Stimulated activated memory B cell treated with anti-CD40 and anti-IgM and Interleukin-4, amounts not matched to agents 10 μg/mL and 1 μg/mL and 100 μg/mL, for 72 hours (primary cell): ENCODE data around the gene KRTAP4-3.
"Not testable (repeated sequence)": the region's sequence is repeated elsewhere in the genome, so short reads cannot be mapped to it uniquely, and the experiment has no call there.

Source experiments
- ATAC-seq: fragments of 150-1000 bp; cut with Tn5 transposase; 2 replicates; pipeline ENCODE4 v1.10.0; 2021
- H3K27ac Mint-ChIP-seq: one replicate; pipeline ENCODE4 v1.8.0; 2022; ENCODE audit warnings: mild to moderate bottlenecking, mixed read lengths
- H3K27me3 Mint-ChIP-seq: one replicate; pipeline ENCODE4 v1.8.0; 2022; ENCODE audit warnings: mixed read lengths
- H3K36me3 Mint-ChIP-seq: one replicate; pipeline ENCODE4 v1.8.0; 2022; ENCODE audit warnings: mixed read lengths
- H3K4me1 Mint-ChIP-seq: one replicate; pipeline ENCODE4 v1.8.0; 2022; ENCODE audit warnings: mixed read lengths
- H3K4me3 Mint-ChIP-seq: one replicate; pipeline ENCODE4 v1.8.0; 2022; ENCODE audit warnings: mild to moderate bottlenecking, moderate library complexity, mixed read lengths
- H3K9me3 Mint-ChIP-seq: one replicate; pipeline ENCODE4 v1.8.0; 2022; ENCODE audit warnings: mixed read lengths

Gene KRTAP4-3

GRCh38 chr17:41168121-41168520 lies at the start of gene KRTAP4-3:
Gene KRTAP4-3, minus strand, starts transcription at chr17:41168221. Its CDS starts 49 bp downstream, at chr17:41168172.
- ATAC-seq = no peak
- H3K4me1 Mint-ChIP-seq = peaks cover under 1% of the 10 kb centered on the region
- no peak within 1 kb of the TSS for H3K27ac Mint-ChIP-seq
- H3K9me3 Mint-ChIP-seq = no peaks in the 10 kb centered on the region
- H3K36me3 Mint-ChIP-seq = no peaks in the 10 kb centered on the region
- H3K4me3 Mint-ChIP-seq = no peak within 1 kb of the TSS
- H3K27me3 Mint-ChIP-seq = peaks cover 6% of the 10 kb centered on the region

- no peak overlapping the region for H3K27ac Mint-ChIP-seq
- peaks cover 88% of the 10 kb centered on the region for H3K27me3 Mint-ChIP-seq
Measured at GRCh38 chr17:41215681-41216080, 47.7 kb upstream of the KRTAP4-3 start.

GRCh38 chr17:41212524-41213169 lies 44.6 kb upstream of the KRTAP4-3 start:
- Mint-ChIP-seq H3K4me3 (no peak overlapping the region), H3K9me3 (no peaks in the 10 kb centered on the region), H3K4me1 (peaks cover 12% of the 10 kb centered on the region), H3K27ac (no peak overlapping the region), H3K27me3 (peaks cover 89% of the 10 kb centered on the region), H3K36me3 (no peaks in the 10 kb centered on the region)
- ATAC-seq = peak; percentile 45

More at GRCh38 chr17:41215681-41216080, 47.7 kb upstream of the KRTAP4-3 start:
- H3K4me1 Mint-ChIP-seq = peaks cover 12% of the 10 kb centered on the region
- no peak overlapping the region for H3K4me3 Mint-ChIP-seq
- H3K36me3 Mint-ChIP-seq = peaks cover 5% of the 10 kb centered on the region
- ATAC-seq = no peak
- H3K9me3 Mint-ChIP-seq = peaks cover 9% of the 10 kb centered on the region

- no peak overlapping the region for H3K4me3 Mint-ChIP-seq
- H3K9me3 Mint-ChIP-seq = no peaks in the 10 kb centered on the region
- no peak overlapping the region for H3K27ac Mint-ChIP-seq
- H3K4me1 Mint-ChIP-seq = peaks cover 12% of the 10 kb centered on the region
- peaks cover 84% of the 10 kb centered on the region for H3K27me3 Mint-ChIP-seq
- no peaks in the 10 kb centered on the region for H3K36me3 Mint-ChIP-seq
- ATAC-seq = no peak
Measured at GRCh38 chr17:41211845-41212466, 43.9 kb upstream of the KRTAP4-3 start.

DNA sequence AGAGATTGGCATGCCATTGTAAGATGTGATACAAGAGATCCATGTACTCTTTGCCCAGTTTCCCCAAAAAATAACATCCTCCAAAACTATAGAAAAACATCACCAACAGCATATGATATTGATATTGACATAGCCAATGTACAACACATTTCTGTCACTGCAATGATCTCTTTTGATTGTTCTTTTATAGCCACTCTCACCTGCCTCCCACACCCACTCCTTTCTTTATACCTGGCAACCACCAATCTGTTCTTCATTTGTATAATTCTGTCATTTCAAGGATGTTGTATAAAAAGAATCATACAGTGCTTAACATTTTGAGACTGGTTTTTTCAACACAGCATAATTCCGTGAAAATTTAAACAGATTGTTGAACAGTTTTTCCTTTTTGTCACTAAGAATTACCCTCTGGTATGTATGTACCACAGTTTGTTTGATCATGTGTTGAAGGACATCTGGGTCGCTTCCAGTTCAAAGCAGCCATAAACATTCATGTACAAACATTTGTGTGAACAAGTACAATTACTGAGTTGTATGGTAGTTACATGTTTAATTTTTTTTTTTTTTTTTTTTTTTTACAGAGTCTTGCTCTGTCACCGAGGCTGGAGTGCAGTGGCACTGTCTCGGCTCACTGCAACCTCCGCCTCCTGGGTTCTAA lies 31.5 kb upstream of the KRTAP4-3 start:
- H3K9me3 Mint-ChIP-seq = peaks cover 4% of the 10 kb centered on the region
- no peak overlapping the region for H3K27ac Mint-ChIP-seq
- no peaks in the 10 kb centered on the region for H3K36me3 Mint-ChIP-seq
- no peak for ATAC-seq
- H3K4me1 Mint-ChIP-seq = no peaks in the 10 kb centered on the region
- no peak overlapping the region for H3K4me3 Mint-ChIP-seq
- H3K27me3 Mint-ChIP-seq = no peaks in the 10 kb centered on the region

DNA sequence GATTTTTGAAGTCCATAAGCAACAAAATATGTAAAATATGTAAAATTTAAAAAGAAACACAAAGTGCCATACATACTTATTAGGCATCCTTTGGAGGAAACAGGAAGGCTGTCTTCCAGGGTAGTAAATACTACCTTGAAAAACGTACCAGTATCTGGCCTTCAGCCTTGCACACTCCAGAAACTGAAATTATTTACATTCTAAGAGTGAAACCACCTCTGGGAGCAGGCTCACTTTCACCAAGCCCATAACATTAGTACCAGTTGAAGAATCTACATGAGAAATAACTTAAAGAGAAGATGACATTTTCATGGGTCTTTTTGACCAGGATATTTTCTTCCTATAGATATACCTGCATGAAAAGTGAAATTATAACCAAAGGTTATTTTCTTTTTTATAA lies 28.0 kb upstream of the KRTAP4-3 start:
- no peaks in the 10 kb centered on the region for H3K4me1 Mint-ChIP-seq
- H3K36me3 Mint-ChIP-seq = no peaks in the 10 kb centered on the region
- no peak for ATAC-seq
- peaks cover 15% of the 10 kb centered on the region for H3K27me3 Mint-ChIP-seq
- H3K4me3 Mint-ChIP-seq = no peak overlapping the region
- H3K9me3 Mint-ChIP-seq = peaks cover 8% of the 10 kb centered on the region
- H3K27ac Mint-ChIP-seq = no peak overlapping the region

- no peak overlapping the region for H3K4me3 Mint-ChIP-seq
- no peak for ATAC-seq
- H3K27ac Mint-ChIP-seq = peak overlapping the region; percentile 18
- H3K27me3 Mint-ChIP-seq = peaks cover 32% of the 10 kb centered on the region
- H3K36me3 Mint-ChIP-seq = no peaks in the 10 kb centered on the region
- H3K9me3 Mint-ChIP-seq = peaks cover 4% of the 10 kb centered on the region
- no peaks in the 10 kb centered on the region for H3K4me1 Mint-ChIP-seq
Measured at GRCh38 chr17:41190328-41190727, 22.3 kb upstream of the KRTAP4-3 start.

- Mint-ChIP-seq H3K27me3 (peaks cover 32% of the 10 kb centered on the region), H3K27ac (peak within 1 kb of the TSS; percentile 18)
- ATAC-seq, H3K4me1 Mint-ChIP-seq, H3K9me3 Mint-ChIP-seq, H3K4me3 Mint-ChIP-seq, H3K36me3 Mint-ChIP-seq: not testable (repeated sequence)
Measured at GRCh38 chr17:41189837-41190318, 21.9 kb upstream of the KRTAP4-3 start, which contains the start of gene KRTAP9-1. Gene KRTAP9-1, plus strand, starts transcription at chr17:41189887. Its CDS starts 0 bp downstream, at chr17:41189887.

GRCh38 chr17:41186872-41187271 lies 18.9 kb upstream of the KRTAP4-3 start:
- no peak for ATAC-seq
- H3K27ac Mint-ChIP-seq = no peak overlapping the region
- H3K4me1 Mint-ChIP-seq = no peaks in the 10 kb centered on the region
- H3K9me3 Mint-ChIP-seq = no peaks in the 10 kb centered on the region
- peaks cover 34% of the 10 kb centered on the region for H3K27me3 Mint-ChIP-seq
- H3K36me3 Mint-ChIP-seq = no peaks in the 10 kb centered on the region
- no peak overlapping the region for H3K4me3 Mint-ChIP-seq

DNA sequence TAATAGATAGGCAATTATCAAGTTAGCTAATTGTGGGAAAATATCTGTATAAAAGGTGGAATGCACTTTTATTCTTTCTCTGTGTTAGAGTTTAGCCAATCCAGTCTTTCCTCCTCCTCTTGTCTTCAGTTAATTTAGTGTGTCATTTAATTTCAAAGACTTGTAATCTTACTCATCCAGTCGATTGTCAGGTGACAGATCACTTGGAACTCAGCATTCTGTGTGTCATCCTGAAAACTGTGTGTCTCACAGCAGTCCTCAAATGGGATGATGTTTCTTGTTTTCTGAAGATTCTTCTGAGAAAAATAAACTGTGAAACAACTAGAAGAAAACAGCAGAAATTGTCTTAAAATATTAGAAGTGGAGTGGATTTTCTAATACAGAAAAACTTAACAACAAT lies 17.0 kb upstream of the KRTAP4-3 start:
- Mint-ChIP-seq H3K27me3 (peaks cover 15% of the 10 kb centered on the region), H3K4me1 (no peaks in the 10 kb centered on the region), H3K4me3 (no peak overlapping the region), H3K9me3 (no peaks in the 10 kb centered on the region), H3K27ac (no peak overlapping the region), H3K36me3 (no peaks in the 10 kb centered on the region)
- ATAC-seq = no peak

DNA sequence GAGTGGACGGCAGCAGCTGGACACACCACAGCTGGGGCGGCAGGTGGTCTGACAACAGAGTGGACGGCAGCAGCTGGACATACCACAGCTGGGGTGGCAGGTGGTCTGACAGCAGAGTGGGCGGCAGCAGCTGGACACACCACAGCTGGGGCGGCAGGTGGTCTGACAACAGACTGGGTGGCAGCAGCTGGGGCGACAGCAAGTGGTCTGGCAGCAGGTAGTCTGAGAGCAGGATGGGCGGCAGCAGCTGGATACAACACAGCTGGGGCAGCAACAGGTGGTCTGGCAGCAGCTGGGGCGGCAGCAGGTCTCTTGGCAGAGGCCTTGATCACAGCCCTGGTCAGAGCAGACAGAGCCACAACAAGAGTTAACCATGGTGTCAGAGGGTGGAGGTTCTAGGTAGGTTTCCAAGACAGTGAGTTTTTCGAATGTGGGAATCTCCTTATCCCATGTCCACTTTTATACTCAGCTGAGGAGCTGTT lies 16.5 kb upstream of the KRTAP4-3 start, which contains the start of gene KRTAP4-1:
TSS of gene KRTAP4-1 (minus strand) at position 432 of the 482 bp plus-strand sequence. CDS start at position 375, 57 bp downstream.
- no peak within 1 kb of the TSS for H3K4me3 Mint-ChIP-seq
- H3K27ac Mint-ChIP-seq = no peak within 1 kb of the TSS
- no peaks in the 10 kb centered on the region for H3K4me1 Mint-ChIP-seq
- H3K36me3 Mint-ChIP-seq = no peaks in the 10 kb centered on the region
- peaks cover 10% of the 10 kb centered on the region for H3K27me3 Mint-ChIP-seq
- no peak for ATAC-seq
- H3K9me3 Mint-ChIP-seq = no peaks in the 10 kb centered on the region

DNA sequence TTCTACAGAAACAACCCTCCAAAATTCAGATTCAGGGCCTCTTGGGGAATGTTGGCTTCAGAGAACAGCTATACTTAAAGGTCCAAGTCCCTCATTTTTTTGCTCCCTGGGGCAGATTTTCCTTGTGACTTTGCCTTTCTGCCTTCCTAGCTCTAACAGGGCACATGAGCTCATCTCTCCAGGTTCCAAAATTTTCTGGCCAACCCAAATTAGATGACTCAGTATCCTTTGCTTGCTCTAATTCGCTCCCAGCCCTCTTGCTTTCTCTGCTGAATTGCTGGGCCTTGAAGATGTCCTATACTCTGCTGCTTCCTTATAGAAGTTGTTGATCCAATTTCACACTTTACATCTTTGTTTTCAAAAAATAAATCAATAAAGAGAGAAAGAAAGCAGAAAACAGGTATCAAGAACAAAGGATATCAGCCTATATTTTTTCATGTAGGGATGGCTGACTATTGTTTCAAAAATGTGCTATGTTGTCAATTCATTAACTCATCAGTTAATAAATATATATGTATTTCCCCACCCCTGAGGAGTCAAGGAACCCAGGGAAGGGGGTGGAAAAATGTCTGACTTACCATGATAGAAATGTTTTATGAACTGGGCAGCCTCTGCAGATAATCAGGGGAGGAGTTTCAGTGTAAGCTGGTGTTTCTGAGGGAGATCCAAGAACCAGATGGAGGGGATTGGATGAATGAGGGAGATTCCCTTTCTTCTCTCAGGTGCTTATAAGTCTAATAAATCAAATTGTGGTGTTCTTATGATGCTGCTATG lies 11.0 kb upstream of the KRTAP4-3 start:
- ATAC-seq = no peak
- Mint-ChIP-seq H3K4me1 (peaks cover 35% of the 10 kb centered on the region), H3K27ac (no peak overlapping the region), H3K9me3 (no peaks in the 10 kb centered on the region), H3K36me3 (no peaks in the 10 kb centered on the region), H3K4me3 (no peak overlapping the region), H3K27me3 (peaks cover 2% of the 10 kb centered on the region)

DNA sequence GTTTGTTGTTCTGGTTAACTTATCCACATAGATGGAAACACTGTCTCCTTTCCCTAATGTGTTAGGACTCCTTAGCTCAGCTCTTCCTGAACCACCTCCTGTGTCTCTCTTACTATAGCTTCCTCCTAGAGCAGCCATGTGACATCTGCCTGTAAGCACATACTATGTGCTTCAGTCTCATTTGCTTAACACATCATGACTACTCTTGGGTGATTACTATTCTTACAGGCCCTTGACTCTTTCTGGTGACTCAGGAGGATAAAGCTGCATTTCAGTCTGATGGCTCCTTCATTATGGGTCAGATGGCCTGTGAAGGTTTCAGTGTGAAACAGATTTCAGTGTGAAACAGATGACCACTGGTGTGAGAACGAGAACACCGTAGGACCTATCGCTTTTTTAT lies 10.3 kb upstream of the KRTAP4-3 start:
- no peak overlapping the region for H3K4me3 Mint-ChIP-seq

DNA sequence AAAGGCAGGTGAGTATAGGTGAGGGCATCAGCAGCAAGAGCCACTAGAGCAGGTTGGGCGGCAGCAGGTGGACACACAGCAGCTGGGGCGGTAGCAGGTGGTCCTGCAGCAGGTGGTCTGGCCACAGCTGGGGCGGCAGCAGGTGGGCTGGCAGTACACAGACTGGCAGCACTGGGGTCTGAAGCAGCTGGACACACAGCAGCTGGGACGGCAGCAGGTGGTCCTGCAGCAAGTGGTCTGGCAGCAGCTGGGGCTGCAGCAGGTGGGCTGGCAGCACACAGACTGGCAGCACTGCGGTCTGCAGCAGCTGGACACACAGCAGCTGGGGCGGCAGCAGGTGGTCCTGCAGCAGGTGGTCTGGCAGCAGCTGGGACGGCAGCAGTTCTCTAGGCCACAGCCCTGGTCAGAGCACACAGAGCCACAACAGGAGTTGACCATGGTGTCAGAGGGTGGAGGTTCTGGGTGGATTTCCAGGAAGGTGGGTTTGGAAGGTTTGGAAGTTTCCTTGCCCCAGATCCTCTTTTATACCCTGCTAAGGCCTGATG lies 9.8 kb upstream of the KRTAP4-3 start, which contains the start of gene KRTAP4-2:
TSS of gene KRTAP4-2 (minus strand) at position 495 of the 545 bp plus-strand sequence. CDS start at position 438, 57 bp downstream.
- Mint-ChIP-seq H3K27ac (no peak within 1 kb of the TSS), H3K4me3 (no peak within 1 kb of the TSS), H3K36me3 (no peaks in the 10 kb centered on the region), H3K4me1 (peaks cover 41% of the 10 kb centered on the region), H3K9me3 (no peaks in the 10 kb centered on the region), H3K27me3 (no peaks in the 10 kb centered on the region)
- no peak for ATAC-seq

More for the DNA sequence above, 10.3 kb upstream of the KRTAP4-3 start:
- H3K27ac Mint-ChIP-seq = no peak overlapping the region
- H3K4me1 Mint-ChIP-seq = peaks cover 39% of the 10 kb centered on the region
- no peaks in the 10 kb centered on the region for H3K36me3 Mint-ChIP-seq
- H3K9me3 Mint-ChIP-seq = no peaks in the 10 kb centered on the region
- no peaks in the 10 kb centered on the region for H3K27me3 Mint-ChIP-seq
- peak; percentile 32 for ATAC-seq
